ENCODE data around the gene MTA2. TPM values are rescaled to one million over a fixed set of nuclear protein-coding genes. Genes with fewer than 3 reads are reported as not detected.
"Not testable (repeated sequence)": the region's sequence is repeated elsewhere in the genome, so short reads cannot be mapped to it uniquely, and the experiment has no call there.

The MTA2 gene
- total RNA-seq, 1 experiment from 2014 or later, result 120 TPM

GRCh38 chr11:62573006-62573591, 28.6 kb downstream of the MTA2 start:
- Histone ChIP-seq H3K4me3 (peak overlapping the region; percentile 92), H3F3A (ENCODE audit: insufficient read depth, low read depth) (peaks cover 73% of the 10 kb centered on the region), H3K27me3 (ENCODE audit: insufficient read depth, low read depth) (no peaks in the 10 kb centered on the region), H3K9me2 (ENCODE audit: insufficient read depth) (no peaks in the 10 kb centered on the region), H3K79me2 (ENCODE audit: low read depth) (peaks cover 72% of the 10 kb centered on the region), H3K27ac (peak overlapping the region; percentile 86), H3K9me3 (ENCODE audit: insufficient read depth, low read depth) (no peaks in the 10 kb centered on the region), H3K4me2 (peak overlapping the region; percentile 93), H2AFZ (peak overlapping the region; percentile 83), H3K4me1 (replicated peaks; ENCODE audit: insufficient read depth) (peaks cover 40% of the 10 kb centered on the region), H4K20me1 (ENCODE audit: insufficient read depth) (peaks cover 47% of the 10 kb centered on the region), H3K36me3 (ENCODE audit: low read depth) (peaks cover 47% of the 10 kb centered on the region)
- TSS peak; percentile 36 for BruUV-seq (replicated peaks)
- POLR2A ChIA-PET (ENCODE audit: unreplicated experiment), result interaction anchor here (0.5 to 1.1 kb wide), 18 partner anchors 12 to 308 kb away, joined by 3 to 21 read pairs (median 6); partner anchors contain the start of genes C11orf98, CSKMT, SLC3A2 and TUT1
- intact Hi-C loops (cut with micrococcal nuclease; ENCODE audit: unreplicated experiment), result loop anchor here (5.0 kb wide), 1 partner anchor 39 kb away; the partner anchor contains the start of genes EML3 and ROM1
- TF ChIP-seq EZH2 (IDR thresholded peaks at IDR 0.05; ENCODE audit: low read depth) (no peak), CTCF (conservative IDR thresholded peaks at IDR 0.05) (no peak)
- peak in 1 of 2 experiments; percentile 19 for DNase-seq
- CTCF ChIA-PET, result interaction anchor here (0.6 to 1.1 kb wide), 11 partner anchors 9 to 179 kb away, joined by 3 to 9 read pairs (median 3); partner anchors contain the start of gene TUT1

GRCh38 chr11:62572431-62572830, 29.2 kb downstream of the MTA2 start:
- no peak for TF ChIP-seq EZH2 (IDR thresholded peaks at IDR 0.05; ENCODE audit: low read depth)
- TF ChIP-seq CTCF (conservative IDR thresholded peaks at IDR 0.05), result no peak
- Histone ChIP-seq H4K20me1 (ENCODE audit: insufficient read depth) (peaks cover 53% of the 10 kb centered on the region), H3K36me3 (ENCODE audit: low read depth) (peaks cover 53% of the 10 kb centered on the region), H3K27me3 (ENCODE audit: insufficient read depth, low read depth) (no peaks in the 10 kb centered on the region), H3K4me2 (peak overlapping the region; percentile 93), H3F3A (ENCODE audit: insufficient read depth, low read depth) (peaks cover 77% of the 10 kb centered on the region), H2AFZ (no peak overlapping the region), H3K79me2 (ENCODE audit: low read depth) (peaks cover 78% of the 10 kb centered on the region), H3K4me3 (peak overlapping the region; percentile 92), H3K9me3 (ENCODE audit: insufficient read depth, low read depth) (no peaks in the 10 kb centered on the region), H3K4me1 (replicated peaks; ENCODE audit: insufficient read depth) (peaks cover 40% of the 10 kb centered on the region), H3K9me2 (ENCODE audit: insufficient read depth) (no peaks in the 10 kb centered on the region), H3K27ac (peak overlapping the region; percentile 86)
- no peak for DNase-seq
- intact Hi-C loops (cut with micrococcal nuclease; ENCODE audit: unreplicated experiment), result loop anchor here (5.0 kb wide), 1 partner anchor 40 kb away; the partner anchor contains the start of genes EML3 and ROM1
- no TSS peak for BruUV-seq (replicated peaks)
- ChIA-PET CTCF (interaction anchor here (1.1 kb wide), 1 partner anchor 148 kb away, joined by 3 read pairs; no protein-coding TSS in a partner anchor), POLR2A (ENCODE audit: unreplicated experiment) (interaction anchor here (0.5 to 0.9 kb wide), 4 partner anchors 11 to 162 kb away, joined by 3 to 4 read pairs (median 4); no protein-coding TSS in a partner anchor)

- DNase-seq; H2AFZ ChIP-seq; H3K9me2 ChIP-seq (ENCODE audit: insufficient read depth); H3K27me3 ChIP-seq (ENCODE audit: insufficient read depth, low read depth); H3K9me3 ChIP-seq (ENCODE audit: insufficient read depth, low read depth); BruUV-seq (replicated peaks); POLR2A ChIA-PET (ENCODE audit: unreplicated experiment): not testable (repeated sequence)
- H3K79me2 ChIP-seq (ENCODE audit: low read depth), result peaks cover 87% of the 10 kb centered on the region
- H3F3A ChIP-seq (ENCODE audit: insufficient read depth, low read depth), result peaks cover 77% of the 10 kb centered on the region
- peaks cover 41% of the 10 kb centered on the region for H3K4me1 ChIP-seq (replicated peaks; ENCODE audit: insufficient read depth)
- H4K20me1 ChIP-seq (ENCODE audit: insufficient read depth), result peaks cover 62% of the 10 kb centered on the region
- H3K36me3 ChIP-seq (ENCODE audit: low read depth), result peaks cover 61% of the 10 kb centered on the region
- H3K4me2 ChIP-seq, result peak overlapping the region; percentile 93
- peak overlapping the region; percentile 86 for H3K27ac ChIP-seq
- CTCF ChIA-PET, result interaction anchor here (1.9 kb wide), 1 partner anchor 11 kb away, joined by 5 read pairs; no protein-coding TSS in a partner anchor
- peak overlapping the region; percentile 92; the same call in 1 of the 2 replicates for H3K4me3 ChIP-seq
- intact Hi-C loops (cut with micrococcal nuclease; ENCODE audit: unreplicated experiment), result loop anchor here (5.0 kb wide), 1 partner anchor 41 kb away; the partner anchor contains the start of genes EML3 and ROM1
Observed at GRCh38 chr11:62571493-62571892, 30.2 kb downstream of the MTA2 start.

DNA sequence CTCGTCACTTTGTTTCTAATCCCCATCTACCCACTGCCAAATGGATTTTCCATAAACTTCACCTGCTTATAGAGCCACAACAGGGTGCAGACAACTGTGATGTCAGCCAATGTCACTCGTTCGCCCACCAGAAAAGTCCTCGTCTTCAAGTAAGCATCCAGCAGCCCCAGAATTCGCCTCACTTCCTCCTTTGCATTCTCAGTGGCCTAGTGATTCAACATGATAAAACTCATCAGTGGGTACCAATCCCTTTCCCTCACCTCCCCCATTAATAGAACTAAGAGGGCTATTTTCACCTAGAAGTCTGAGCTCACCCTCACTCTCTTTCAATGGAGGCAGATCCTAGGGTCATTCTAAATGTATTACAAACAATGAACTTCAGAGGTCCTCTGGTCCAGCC, 30.8 kb downstream of the MTA2 start:
- BruUV-seq (replicated peaks); H3K9me2 ChIP-seq (ENCODE audit: insufficient read depth); H3K9me3 ChIP-seq (ENCODE audit: insufficient read depth, low read depth); DNase-seq; H2AFZ ChIP-seq; POLR2A ChIA-PET (ENCODE audit: unreplicated experiment); H3K27me3 ChIP-seq (ENCODE audit: insufficient read depth, low read depth); H3K4me3 ChIP-seq: not testable (repeated sequence)
- peaks cover 68% of the 10 kb centered on the region for H4K20me1 ChIP-seq (ENCODE audit: insufficient read depth)
- H3K4me2 ChIP-seq, result peak overlapping the region; percentile 93; the same call in 1 of the 2 replicates
- H3F3A ChIP-seq (ENCODE audit: insufficient read depth, low read depth), result peaks cover 81% of the 10 kb centered on the region
- intact Hi-C loops (cut with micrococcal nuclease; ENCODE audit: unreplicated experiment), result loop anchor here (5.0 kb wide), 1 partner anchor 41 kb away; the partner anchor contains the start of genes EML3 and ROM1
- CTCF ChIA-PET, result interaction anchor here (1.9 kb wide), 1 partner anchor 10 kb away, joined by 5 read pairs; no protein-coding TSS in a partner anchor
- peaks cover 93% of the 10 kb centered on the region for H3K79me2 ChIP-seq (ENCODE audit: low read depth)
- peaks cover 47% of the 10 kb centered on the region for H3K4me1 ChIP-seq (replicated peaks; ENCODE audit: insufficient read depth)
- peaks cover 67% of the 10 kb centered on the region for H3K36me3 ChIP-seq (ENCODE audit: low read depth)
- 0 out of 2 replicates have a peak overlapping the region, but pooled peaks have one; percentile 86 for H3K27ac ChIP-seq
